Stimulated activated naive CD4-positive, alpha-beta T cell (primary cell): ENCODE data around the gene MYADML2.
"Not testable (repeated sequence)": the region's sequence is repeated elsewhere in the genome, so short reads cannot be mapped to it uniquely, and the experiment has no call there.

Source experiments
- DNase-seq, 6 experiments: peaks; one replicate each; lab custom pipeline; 2025; lab: John Stamatoyannopoulos, UW

The MYADML2 gene

GRCh38 chr17:81924557-81925532, 22.2 kb downstream of the MYADML2 start:
- DNase-seq, result peak in 1 of 6 experiments; percentile 11

GRCh38 chr17:81923302-81924260, 23.5 kb downstream of the MYADML2 start:
- no peak for DNase-seq

- no peak for DNase-seq
These were observed 24.3 kb downstream of the MYADML2 start for GRCh38 chr17:81922566-81923301.

- no peak for DNase-seq
These were observed 25.0 kb downstream of the MYADML2 start for GRCh38 chr17:81921996-81922565.

- DNase-seq, result no peak
These were observed 25.5 kb downstream of the MYADML2 start for GRCh38 chr17:81921537-81921862.

- no peak for DNase-seq
These were observed 26.2 kb downstream of the MYADML2 start for GRCh38 chr17:81920612-81921536.

- no peak for DNase-seq
These were observed 28.0 kb downstream of the MYADML2 start for GRCh38 chr17:81918832-81919545.

- not testable (repeated sequence) for DNase-seq
These were observed 28.7 kb downstream of the MYADML2 start for GRCh38 chr17:81918333-81918669.

GRCh38 chr17:81917565-81918332, 29.3 kb downstream of the MYADML2 start, which contains the start of gene SIRT7:
Gene SIRT7 (minus strand): TSS chr17:81918176. CDS start chr17:81918131, 45 bp downstream.
- peak; percentile 80 to 93 (median 86) for DNase-seq

- DNase-seq, result no peak
These were observed 30.6 kb downstream of the MYADML2 start for GRCh38 chr17:81916234-81917001.

GRCh38 chr17:81915331-81915730, 31.7 kb downstream of the MYADML2 start:
- no peak for DNase-seq

GRCh38 chr17:81914103-81914850, 32.8 kb downstream of the MYADML2 start:
- no peak for DNase-seq

GRCh38 chr17:81913394-81914102, 33.5 kb downstream of the MYADML2 start:
- DNase-seq, result no peak

- DNase-seq, result no peak
These were observed 34.4 kb downstream of the MYADML2 start for GRCh38 chr17:81912441-81913309.

GRCh38 chr17:81911969-81912368, 35.1 kb downstream of the MYADML2 start:
- no peak for DNase-seq
